GM12892 (cell line): ENCODE results near the gene PNISR.

ENCODE experiments used
- POLR2A ChIP-seq: IDR thresholded peaks from 2 replicates; pipeline ENCODE4 v1.6.1; 2011; ENCODE audit warnings: low read depth, low read length, control low read depth
- POLR2AphosphoS5 ChIP-seq: IDR thresholded peaks from 2 replicates; pipeline ENCODE4 v1.6.1; 2011; ENCODE audit warnings: low read depth, low read length, control low read depth
- TAF1 ChIP-seq: IDR thresholded peaks from 2 replicates; pipeline ENCODE4 v1.6.1; 2011; ENCODE audit warnings: low read depth, mild to moderate bottlenecking, control low read depth, low read length, borderline replicate concordance

- TF ChIP-seq POLR2AphosphoS5 = peak; percentile 92
- TF ChIP-seq POLR2A = peak; percentile 82
- peak; percentile 65 for TF ChIP-seq TAF1
These were observed at the start of gene PNISR for GRCh38 chr6:99424761-99425646.
